ENCODE measurements around the gene KCNC3. TPM values are rescaled to one million over a fixed set of nuclear protein-coding genes. Genes with fewer than 3 reads are reported as not detected.

The KCNC3 gene
- total and polyA plus RNA-seq, 8 donors, result 8.5 to 29.8 (median 23.9) TPM

GRCh38 chr19:50365434-50366306, 36.5 kb upstream of the KCNC3 start, which contains the start of gene NAPSA:
Gene NAPSA (minus strand): TSS chr19:50365639. CDS start chr19:50365621, 18 bp downstream.
- H3K27ac ChIP-seq, result peak within 1 kb of the TSS; percentile 72 to 84
- H3K4me3 ChIP-seq, result peak within 1 kb of the TSS; percentile 23 to 36
- peak in 3 of 4 donors; percentile 60 to 83 (median 65) for DNase-seq

GRCh38 chr19:50362656-50363424, 33.7 kb upstream of the KCNC3 start:
- Histone ChIP-seq H3K27me3 (peaks cover 0 to 1% of the 10 kb centered on the region in 2 donors), H3K4me1 (peaks cover 0 to 16% of the 10 kb centered on the region in 2 donors), H3K27ac (peak overlapping the region; percentile 72 to 84), H3K36me3 (peaks cover 0 to 16% of the 10 kb centered on the region in 2 donors), H3K9me3 (no peaks in the 10 kb centered on the region), H3K4me3 (peak overlapping the region; percentile 11 to 36)
- peak in 1 of 4 donors; percentile 52 for DNase-seq
- ATAC-seq, result peak; percentile 34
- intact Hi-C loops (cut with DNase I), result loop anchor here in 1 of 2 donors (10.0 kb wide), 2 partner anchors 52 to 422 kb away; partner anchors contain the start of gene SPIB
- no peak for TF ChIP-seq CTCF (IDR thresholded peaks at IDR 0.05)

More at GRCh38 chr19:50365434-50366306, 36.5 kb upstream of the KCNC3 start, which contains the start of gene NAPSA:
- intact Hi-C loops (cut with DNase I), result loop anchor here in 1 of 2 donors (5.0 to 10.0 kb wide), 3 partner anchors 49 to 419 kb away; partner anchors contain the start of gene SPIB
- Histone ChIP-seq H3K4me1 (peaks cover 0 to 5% of the 10 kb centered on the region in 2 donors), H3K27me3 (no peaks in the 10 kb centered on the region), H3K36me3 (peaks cover 0 to 4% of the 10 kb centered on the region in 2 donors), H3K9me3 (no peaks in the 10 kb centered on the region)
- TF ChIP-seq CTCF (IDR thresholded peaks at IDR 0.05), result no peak
- peak; percentile 51 for ATAC-seq

- TF ChIP-seq CTCF (IDR thresholded peaks at IDR 0.05), result no peak
- ATAC-seq (no peak), DNase-seq (no peak)
- intact Hi-C loops (cut with DNase I), result loop anchor here in 1 of 2 donors (10.0 kb wide), 2 partner anchors 53 to 423 kb away; partner anchors contain the start of gene SPIB
- peaks cover 0 to 16% of the 10 kb centered on the region in 2 donors for H3K36me3 ChIP-seq
- no peaks in the 10 kb centered on the region for H3K9me3 ChIP-seq
- H3K4me3 ChIP-seq, result peak overlapping the region; percentile 11 to 36
- peaks cover 0 to 24% of the 10 kb centered on the region in 2 donors for H3K4me1 ChIP-seq
- peaks cover 0 to 6% of the 10 kb centered on the region in 2 donors for H3K27me3 ChIP-seq
- peak overlapping the region; percentile 59 to 84 for H3K27ac ChIP-seq
Observed at GRCh38 chr19:50362030-50362412, 32.8 kb upstream of the KCNC3 start.

- Histone ChIP-seq H3K4me3 (peak overlapping the region in 1 of 2 donors; percentile 36), H3K27me3 (peaks cover 0 to 6% of the 10 kb centered on the region in 2 donors), H3K27ac (peak overlapping the region; percentile 59 to 84), H3K9me3 (no peaks in the 10 kb centered on the region), H3K4me1 (peaks cover 0 to 24% of the 10 kb centered on the region in 2 donors), H3K36me3 (peaks cover 0 to 16% of the 10 kb centered on the region in 2 donors)
- TF ChIP-seq CTCF (IDR thresholded peaks at IDR 0.05), result no peak
- intact Hi-C loops (cut with DNase I), result loop anchor here in 1 of 2 donors (10.0 kb wide), 2 partner anchors 53 to 423 kb away; partner anchors contain the start of gene SPIB
- ATAC-seq, result peak; percentile 10
- no peak for DNase-seq
Observed at GRCh38 chr19:50361290-50362029, 32.3 kb upstream of the KCNC3 start.
